Neural crest cell (in vitro differentiated cells): ENCODE results near the gene UBE4B. TPM values are rescaled to one million over a fixed set of nuclear protein-coding genes. Genes with fewer than 3 reads are reported as not detected.

Experiments
- DNase-seq: peaks from one replicate; pipeline ENCODE4 v3.0.0; 2021; ENCODE audit warnings: low read depth, mixed read lengths, low spot score
- H3K27ac Mint-ChIP-seq: one replicate; pipeline ENCODE4 v1.8.0; 2021; ENCODE audit warnings: mild to moderate bottlenecking, mixed read lengths; ENCODE audit not compliant: unreplicated experiment
- H3K27me3 Mint-ChIP-seq: 2 replicates; pipeline ENCODE4 v1.8.0; 2021; ENCODE audit warnings: low read depth, mild to moderate bottlenecking, mixed read lengths
- H3K36me3 Mint-ChIP-seq: 2 replicates; pipeline ENCODE4 v1.8.0; 2021; ENCODE audit warnings: low read depth, mild to moderate bottlenecking, mixed read lengths
- H3K4me1 Mint-ChIP-seq: 2 replicates; pipeline ENCODE4 v1.8.0; 2021; ENCODE audit warnings: mixed read lengths
- H3K4me3 Mint-ChIP-seq: one replicate; pipeline ENCODE4 v1.8.0; 2021; ENCODE audit warnings: mild to moderate bottlenecking, mixed read lengths
- H3K9me3 Mint-ChIP-seq: 2 replicates; pipeline ENCODE4 v1.8.0; 2021; ENCODE audit warnings: mixed read lengths
- CTCF ChIP-seq: fragments of 200-600 bp; sonication (generic); conservative IDR thresholded peaks from 2 replicates; pipeline ENCODE4 v1.5.0; 2021; ENCODE audit warnings: antibody characterized with exemption, mild to moderate bottlenecking
- total RNA-seq: library from RNA; stranded (reverse); gene quantifications from 2 replicates; pipeline ENCODE4 v1.2.1, GENCODE V29; 2021

Gene UBE4B
- total RNA-seq, 1 donor from 2014 or later = 74.4 TPM

GRCh38 chr1:10210841-10211804 is 178.4 kb downstream of the UBE4B start:
- peak overlapping the region; percentile 97 for H3K27ac Mint-ChIP-seq
- no peaks in the 10 kb centered on the region for H3K9me3 Mint-ChIP-seq
- peak; percentile 37 for DNase-seq
- peaks cover 42% of the 10 kb centered on the region for H3K4me1 Mint-ChIP-seq
- no peaks in the 10 kb centered on the region for H3K36me3 Mint-ChIP-seq
- H3K4me3 Mint-ChIP-seq = peak overlapping the region; percentile 95
- no peak for TF ChIP-seq CTCF
- no peaks in the 10 kb centered on the region for H3K27me3 Mint-ChIP-seq

- no peaks in the 10 kb centered on the region for H3K27me3 Mint-ChIP-seq
- H3K4me3 Mint-ChIP-seq = peak overlapping the region; percentile 95
- peak; percentile 9 for DNase-seq
- peaks cover 49% of the 10 kb centered on the region for H3K4me1 Mint-ChIP-seq
- peak overlapping the region; percentile 97 for H3K27ac Mint-ChIP-seq
- TF ChIP-seq CTCF = no peak
- no peaks in the 10 kb centered on the region for H3K36me3 Mint-ChIP-seq
- H3K9me3 Mint-ChIP-seq = no peaks in the 10 kb centered on the region
These were observed 179.2 kb downstream of the UBE4B start for GRCh38 chr1:10211805-10212410.

GRCh38 chr1:10212476-10212875 is 179.7 kb downstream of the UBE4B start:
- no peaks in the 10 kb centered on the region for H3K36me3 Mint-ChIP-seq
- TF ChIP-seq CTCF = no peak
- peaks cover 51% of the 10 kb centered on the region for H3K4me1 Mint-ChIP-seq
- DNase-seq = no peak
- peak overlapping the region; percentile 97 for H3K27ac Mint-ChIP-seq
- H3K9me3 Mint-ChIP-seq = no peaks in the 10 kb centered on the region
- H3K27me3 Mint-ChIP-seq = no peaks in the 10 kb centered on the region
- H3K4me3 Mint-ChIP-seq = peak overlapping the region; percentile 95

GRCh38 chr1:10213186-10213705 is 180.5 kb downstream of the UBE4B start:
- Mint-ChIP-seq H3K27me3 (no peaks in the 10 kb centered on the region), H3K4me1 (peaks cover 59% of the 10 kb centered on the region), H3K4me3 (peak overlapping the region; percentile 82), H3K9me3 (no peaks in the 10 kb centered on the region), H3K27ac (peak overlapping the region; percentile 55), H3K36me3 (no peaks in the 10 kb centered on the region)
- no peak for DNase-seq
- TF ChIP-seq CTCF = no peak

GRCh38 chr1:10216090-10216749 is 183.5 kb downstream of the UBE4B start:
- H3K4me3 Mint-ChIP-seq = peak overlapping the region; percentile 32
- H3K9me3 Mint-ChIP-seq = no peaks in the 10 kb centered on the region
- no peak for TF ChIP-seq CTCF
- H3K27ac Mint-ChIP-seq = peak overlapping the region; percentile 22
- no peak for DNase-seq
- H3K36me3 Mint-ChIP-seq = no peaks in the 10 kb centered on the region
- peaks cover 46% of the 10 kb centered on the region for H3K4me1 Mint-ChIP-seq
- H3K27me3 Mint-ChIP-seq = no peaks in the 10 kb centered on the region
